ENCODE data around the gene DRG2.

DNA sequence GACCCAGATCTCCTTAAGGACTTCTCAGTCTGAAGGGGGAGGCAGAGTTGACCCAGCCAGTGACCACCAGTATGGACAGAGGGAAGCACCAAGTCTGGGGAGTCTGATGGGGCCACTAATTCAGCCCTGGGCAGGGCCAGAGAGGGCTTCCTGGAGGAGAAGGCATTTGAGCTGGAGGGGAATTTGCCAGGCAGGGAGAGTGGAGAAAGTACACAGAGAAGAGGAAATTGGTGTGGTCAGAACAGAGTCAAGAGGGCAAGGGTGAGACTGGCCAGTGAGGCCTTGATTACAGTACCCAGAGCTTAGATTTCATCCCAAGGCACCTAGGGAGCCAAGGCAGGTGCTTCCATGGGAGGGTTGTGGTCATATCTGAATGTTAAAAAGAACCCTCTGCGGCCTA, 57.1 kb downstream of the DRG2 start:
- TF ChIP-seq SUZ12 (IDR thresholded peaks at IDR 0.05) (no peak), FOXK2 (IDR thresholded peaks at IDR 0.05) (no peak), BHLHE40 (IDR thresholded peaks at IDR 0.05; ENCODE audit: borderline replicate concordance) (no peak), FOXM1 (IDR thresholded peaks at IDR 0.05; ENCODE audit: borderline replicate concordance) (no peak), TARDBP (IDR thresholded peaks at IDR 0.05) (no peak), ZNF384 (IDR thresholded peaks at IDR 0.05) (no peak), CTBP1 (IDR thresholded peaks at IDR 0.05; ENCODE audit: borderline replicate concordance) (no peak), SP1 (IDR thresholded peaks at IDR 0.05) (no peak), ELF4 (IDR thresholded peaks at IDR 0.05) (no peak), HDGF (IDR thresholded peaks at IDR 0.05; ENCODE audit: borderline replicate concordance) (no peak), FOXA1 (IDR thresholded peaks at IDR 0.05) (no peak)

Data from HEK293T (cell line).